ENCODE data around the gene ELMO3. TPM values are rescaled to one million over a fixed set of nuclear protein-coding genes. Genes with fewer than 3 reads are reported as not detected.

Gene ELMO3
- total RNA-seq, 4 donors from 2014 or later = 25.6 to 119 (median 82.2) TPM

DNA sequence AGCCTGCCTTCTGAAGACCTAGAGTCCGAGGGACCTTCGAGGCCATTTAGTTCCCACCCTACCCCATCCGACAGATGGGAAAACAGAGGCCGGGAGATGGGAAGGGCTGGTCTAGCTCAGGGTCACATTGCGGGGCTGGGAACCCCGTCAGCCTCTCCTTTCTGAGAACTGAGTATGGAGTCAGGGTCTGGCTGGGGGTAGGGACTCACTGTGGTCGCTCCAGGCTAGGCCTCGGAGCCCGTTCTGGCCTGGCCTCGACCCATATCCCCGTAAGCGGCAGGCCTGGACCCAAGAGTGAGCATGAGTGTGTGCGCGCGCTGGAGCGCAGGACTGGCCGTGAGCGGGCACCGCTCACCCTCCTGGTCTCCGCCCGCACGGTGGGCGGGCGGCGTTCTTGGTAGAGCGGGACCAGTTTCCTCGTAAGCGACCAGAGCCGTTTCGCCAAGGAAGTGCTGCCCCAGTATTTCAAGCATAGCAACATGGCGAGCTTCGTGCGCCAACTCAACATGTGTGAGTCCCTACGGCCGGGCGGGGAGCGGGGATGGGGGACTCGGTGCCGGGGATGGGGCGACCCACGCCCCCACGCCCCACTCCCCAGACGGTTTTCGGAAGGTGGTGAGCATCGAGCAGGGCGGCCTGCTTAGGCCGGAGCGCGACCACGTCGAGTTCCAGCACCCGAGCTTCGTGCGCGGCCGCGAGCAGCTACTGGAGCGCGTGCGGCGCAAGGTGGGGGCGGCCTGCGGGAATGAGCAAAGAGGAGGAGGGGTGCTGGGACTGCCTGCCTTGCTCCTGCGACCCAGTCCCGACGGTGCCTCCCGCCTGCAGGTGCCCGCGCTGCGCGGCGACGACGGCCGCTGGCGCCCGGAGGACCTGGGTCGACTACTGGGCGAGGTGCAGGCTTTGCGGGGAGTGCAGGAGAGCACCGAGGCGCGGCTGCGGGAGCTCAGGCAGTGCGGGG is 33.5 kb upstream of the ELMO3 start:
- Histone ChIP-seq H3K27ac (peak overlapping the region in 2 of 4 donors; percentile 7 to 31), H3K4me3 (peak overlapping the region in 2 of 4 donors; percentile 39 to 57), H3K27me3 (peaks cover 0 to 3% of the 10 kb centered on the region in 2 donors)

DNA sequence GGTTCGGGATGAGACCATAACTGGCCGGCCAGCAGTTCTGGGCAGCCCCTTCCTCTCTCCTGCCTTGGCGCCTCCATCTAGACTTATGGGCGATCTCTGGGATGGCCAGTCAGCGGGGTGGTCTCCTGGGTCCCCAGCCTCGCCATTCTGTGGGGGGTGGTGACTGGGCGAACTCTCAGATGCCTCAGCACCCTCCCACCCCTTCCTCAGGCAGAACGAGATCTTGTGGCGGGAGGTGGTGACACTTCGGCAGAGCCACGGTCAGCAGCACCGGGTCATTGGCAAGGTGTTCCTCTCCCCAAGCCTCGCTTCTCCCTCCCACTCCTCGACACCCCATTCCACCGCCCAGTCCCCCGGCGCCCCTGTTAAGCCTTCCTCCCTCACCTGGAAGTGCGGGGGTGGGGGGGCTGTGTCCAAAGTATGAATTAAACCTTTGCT is 32.8 kb upstream of the ELMO3 start:
- H3K4me3 ChIP-seq = no peak overlapping the region
- no peaks in the 10 kb centered on the region for H3K9me3 ChIP-seq
- no peak for DNase-seq
- peaks cover 0 to 3% of the 10 kb centered on the region in 2 donors for H3K27me3 ChIP-seq
- TF ChIP-seq, protein P1, sequence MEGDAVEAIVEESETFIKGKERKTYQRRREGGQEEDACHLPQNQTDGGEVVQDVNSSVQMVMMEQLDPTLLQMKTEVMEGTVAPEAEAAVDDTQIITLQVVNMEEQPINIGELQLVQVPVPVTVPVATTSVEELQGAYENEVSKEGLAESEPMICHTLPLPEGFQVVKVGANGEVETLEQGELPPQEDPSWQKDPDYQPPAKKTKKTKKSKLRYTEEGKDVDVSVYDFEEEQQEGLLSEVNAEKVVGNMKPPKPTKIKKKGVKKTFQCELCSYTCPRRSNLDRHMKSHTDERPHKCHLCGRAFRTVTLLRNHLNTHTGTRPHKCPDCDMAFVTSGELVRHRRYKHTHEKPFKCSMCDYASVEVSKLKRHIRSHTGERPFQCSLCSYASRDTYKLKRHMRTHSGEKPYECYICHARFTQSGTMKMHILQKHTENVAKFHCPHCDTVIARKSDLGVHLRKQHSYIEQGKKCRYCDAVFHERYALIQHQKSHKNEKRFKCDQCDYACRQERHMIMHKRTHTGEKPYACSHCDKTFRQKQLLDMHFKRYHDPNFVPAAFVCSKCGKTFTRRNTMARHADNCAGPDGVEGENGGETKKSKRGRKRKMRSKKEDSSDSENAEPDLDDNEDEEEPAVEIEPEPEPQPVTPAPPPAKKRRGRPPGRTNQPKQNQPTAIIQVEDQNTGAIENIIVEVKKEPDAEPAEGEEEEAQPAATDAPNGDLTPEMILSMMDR (IDR thresholded peaks at IDR 0.05) = no peak
- no peak for TF ChIP-seq POLR2A (IDR thresholded peaks at IDR 0.05)
- no peak overlapping the region for H3K27ac ChIP-seq
- H3K36me3 ChIP-seq = no peaks in the 10 kb centered on the region
- peaks cover 18 to 68% (median 46%) of the 10 kb centered on the region in 4 donors for H3K4me1 ChIP-seq

More for the DNA sequence above, 33.5 kb upstream of the ELMO3 start:
- no peaks in the 10 kb centered on the region for H3K36me3 ChIP-seq
- H3K4me1 ChIP-seq = peaks cover 14 to 64% (median 43%) of the 10 kb centered on the region in 4 donors
- TF ChIP-seq, protein P1 (IDR thresholded peaks at IDR 0.05) = no peak
- TF ChIP-seq POLR2A (IDR thresholded peaks at IDR 0.05) = no peak
- DNase-seq = peak in 1 of 3 donors; percentile 48
- H3K9me3 ChIP-seq = no peaks in the 10 kb centered on the region

GRCh38 chr16:67166598-67167168 is 32.2 kb upstream of the ELMO3 start:
- Histone ChIP-seq H3K4me3 (no peak overlapping the region), H3K27me3 (peaks cover 0 to 3% of the 10 kb centered on the region in 2 donors), H3K27ac (no peak overlapping the region), H3K9me3 (no peaks in the 10 kb centered on the region), H3K36me3 (no peaks in the 10 kb centered on the region), H3K4me1 (peaks cover 18 to 63% (median 46%) of the 10 kb centered on the region in 4 donors)
- no peak for DNase-seq
- TF ChIP-seq, protein P1 (IDR thresholded peaks at IDR 0.05) = no peak
- no peak for TF ChIP-seq POLR2A (IDR thresholded peaks at IDR 0.05)

- H3K4me1 ChIP-seq = peaks cover 18 to 56% (median 44%) of the 10 kb centered on the region in 4 donors
- H3K27me3 ChIP-seq = peaks cover 0 to 3% of the 10 kb centered on the region in 2 donors
- H3K27ac ChIP-seq = no peak overlapping the region
- H3K4me3 ChIP-seq = no peak overlapping the region
- H3K36me3 ChIP-seq = no peaks in the 10 kb centered on the region
- TF ChIP-seq, protein P1 (IDR thresholded peaks at IDR 0.05) = no peak
- TF ChIP-seq POLR2A (IDR thresholded peaks at IDR 0.05) = no peak
- no peaks in the 10 kb centered on the region for H3K9me3 ChIP-seq
- no peak for DNase-seq
Observed at GRCh38 chr16:67167588-67167987, 31.3 kb upstream of the ELMO3 start.

DNA sequence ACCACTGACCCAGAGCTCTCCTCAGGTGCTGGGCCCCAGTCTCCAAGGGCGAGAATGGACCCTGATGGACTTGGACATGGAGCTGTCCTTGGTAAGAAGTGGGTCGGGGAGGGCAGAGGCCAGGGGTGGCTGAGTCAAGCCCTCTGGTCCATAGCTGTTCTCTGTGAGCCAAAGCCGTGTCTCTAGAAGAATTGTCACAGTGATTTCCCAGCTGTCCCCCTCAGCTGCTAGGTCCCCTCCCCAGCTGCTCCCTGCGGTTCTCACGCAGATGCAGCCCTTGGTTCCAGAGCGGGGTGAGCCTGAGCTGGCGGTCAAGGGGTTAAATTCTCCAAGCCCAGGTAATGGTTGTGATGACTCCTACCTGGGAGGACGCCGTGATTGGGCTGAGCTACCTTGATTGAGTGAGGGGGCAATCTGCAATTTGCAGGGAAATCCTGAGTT is 29.9 kb upstream of the ELMO3 start:
- H3K27ac ChIP-seq = peak overlapping the region in 1 of 4 donors; percentile 52

More for the DNA sequence above, 29.9 kb upstream of the ELMO3 start:
- TF ChIP-seq, protein P1 (IDR thresholded peaks at IDR 0.05) = no peak
- no peak for TF ChIP-seq POLR2A (IDR thresholded peaks at IDR 0.05)
- Histone ChIP-seq H3K9me3 (no peaks in the 10 kb centered on the region), H3K27me3 (peaks cover 0 to 3% of the 10 kb centered on the region in 2 donors), H3K4me1 (peaks cover 12 to 54% (median 37%) of the 10 kb centered on the region in 4 donors), H3K4me3 (no peak overlapping the region), H3K36me3 (no peaks in the 10 kb centered on the region)
- no peak for DNase-seq
